Activated naive CD8-positive, alpha-beta T cell treated with anti-CD3 and anti-CD28 coated beads, Interleukin-2, amount 10 ng/mL, durations not matched to agents 7 days and 5 days (primary cell): ENCODE results near the gene CLDN6. TPM values are rescaled to one million over a fixed set of nuclear protein-coding genes. Genes with fewer than 3 reads are reported as not detected.

Source experiments
- ATAC-seq: fragments of 150-1000 bp; cut with Tn5 transposase; one replicate; pipeline ENCODE4 v1.10.0; 2021; ENCODE audit warnings: low read depth, moderate library complexity
- POLR2A ChIA-PET: fragments of 350-600 bp; sonication (Branson Sonifier 250); formaldehyde crosslinking; loops from one replicate; lab custom pipeline; 2021; ENCODE audit warnings: antibody characterized with exemption; lab: Charles Lee
- DNase-seq: peaks from one replicate; pipeline ENCODE4 v3.0.0; 2021
- H3K27ac Mint-ChIP-seq: one replicate; pipeline ENCODE4 v1.8.0; 2022; ENCODE audit warnings: mild to moderate bottlenecking, mixed read lengths
- H3K27me3 Mint-ChIP-seq: one replicate; pipeline ENCODE4 v1.8.0; 2022; ENCODE audit warnings: mild to moderate bottlenecking, moderate library complexity, mixed read lengths
- H3K36me3 Mint-ChIP-seq: one replicate; pipeline ENCODE4 v1.8.0; 2021; ENCODE audit warnings: mild to moderate bottlenecking, mixed read lengths
- H3K4me1 Mint-ChIP-seq: one replicate; pipeline ENCODE4 v1.8.0; 2021; ENCODE audit warnings: mixed read lengths
- H3K4me3 Mint-ChIP-seq: one replicate; pipeline ENCODE4 v1.8.0; 2022; ENCODE audit warnings: mild to moderate bottlenecking, moderate library complexity, mixed read lengths
- H3K9me3 Mint-ChIP-seq: one replicate; pipeline ENCODE4 v1.8.0; 2021; ENCODE audit warnings: mixed read lengths
- total RNA-seq, 2 experiments: library from RNA; stranded (reverse); gene quantifications; one replicate each; pipeline ENCODE4 v1.2.3, GENCODE V29; 2021

The CLDN6 gene
- total RNA-seq, 2 experiments from 2014 or later, result not detected

DNA sequence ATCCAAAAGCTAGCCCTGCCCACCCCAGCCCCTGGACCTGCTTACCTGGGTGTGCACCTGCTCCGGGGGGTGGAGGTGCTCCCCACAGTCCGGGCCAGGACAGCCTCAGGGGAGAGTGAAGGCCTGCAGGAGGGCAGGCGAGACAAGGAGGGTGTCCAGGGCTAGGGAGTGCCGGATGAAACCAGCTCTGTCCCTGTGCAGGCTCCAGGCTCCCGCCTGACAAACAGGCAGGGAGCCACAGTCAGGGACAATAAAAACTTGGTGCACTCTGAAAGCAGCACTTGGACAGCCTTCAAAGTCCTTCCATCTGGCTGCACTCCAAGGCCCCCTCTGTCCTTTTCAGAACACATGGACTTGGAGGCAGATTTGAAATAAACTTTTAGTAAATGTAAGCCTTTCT is 44.9 kb downstream of the CLDN6 start:
- Mint-ChIP-seq H3K27me3 (peaks cover 2% of the 10 kb centered on the region), H3K4me3 (no peak overlapping the region), H3K27ac (no peak overlapping the region), H3K4me1 (peaks cover 23% of the 10 kb centered on the region), H3K36me3 (peaks cover 3% of the 10 kb centered on the region), H3K9me3 (no peaks in the 10 kb centered on the region)
- DNase-seq (no peak), ATAC-seq (no peak)
- POLR2A ChIA-PET, result no interaction called here

DNA sequence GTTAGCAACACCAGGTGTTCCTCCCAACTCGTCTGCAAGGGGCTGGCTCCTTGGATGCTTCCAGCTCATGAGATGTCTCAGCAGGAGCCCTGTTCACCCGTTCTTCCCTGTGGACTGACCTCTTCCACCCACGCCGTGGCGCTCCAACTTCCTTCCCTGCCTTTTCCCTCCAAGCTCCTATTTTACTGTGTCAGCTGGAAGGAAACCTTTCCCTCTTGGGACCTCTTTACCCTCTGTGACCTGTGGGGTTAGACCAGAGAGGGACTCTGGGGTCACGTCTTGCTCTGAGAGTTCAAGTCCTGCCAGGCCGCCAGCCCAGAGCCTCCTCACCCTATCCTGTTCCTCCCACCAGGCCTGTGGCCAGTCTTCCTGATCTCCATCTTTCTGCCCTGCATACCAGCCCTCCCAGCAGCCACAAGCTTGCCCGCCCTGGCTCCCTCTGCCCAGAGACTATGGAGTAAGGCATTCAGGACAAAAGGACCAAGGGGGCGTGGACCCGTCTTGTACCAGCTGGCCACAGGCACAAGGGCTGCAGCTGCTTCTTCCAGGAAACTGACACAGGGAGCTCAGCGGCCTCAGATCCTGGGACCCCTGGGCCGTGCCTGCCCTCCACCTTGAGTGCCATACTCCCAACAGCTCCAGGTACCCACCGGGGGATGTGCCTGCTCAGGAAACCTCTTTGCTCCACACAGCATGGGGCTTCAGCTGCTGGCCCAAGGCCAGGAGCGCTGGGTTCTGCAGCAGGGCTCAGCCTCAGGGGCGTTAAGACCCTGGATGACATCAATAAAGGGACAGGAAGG is 45.8 kb downstream of the CLDN6 start:
- Mint-ChIP-seq H3K9me3 (no peaks in the 10 kb centered on the region), H3K4me3 (no peak overlapping the region), H3K36me3 (peaks cover 3% of the 10 kb centered on the region), H3K4me1 (peaks cover 19% of the 10 kb centered on the region), H3K27ac (no peak overlapping the region), H3K27me3 (peaks cover 6% of the 10 kb centered on the region)
- POLR2A ChIA-PET, result interaction anchor here (4.1 kb wide), 1 partner anchor 9 kb away, joined by 46 read pairs; the partner anchor contains the start of gene PKMYT1
- ATAC-seq (no peak), DNase-seq (no peak)

DNA sequence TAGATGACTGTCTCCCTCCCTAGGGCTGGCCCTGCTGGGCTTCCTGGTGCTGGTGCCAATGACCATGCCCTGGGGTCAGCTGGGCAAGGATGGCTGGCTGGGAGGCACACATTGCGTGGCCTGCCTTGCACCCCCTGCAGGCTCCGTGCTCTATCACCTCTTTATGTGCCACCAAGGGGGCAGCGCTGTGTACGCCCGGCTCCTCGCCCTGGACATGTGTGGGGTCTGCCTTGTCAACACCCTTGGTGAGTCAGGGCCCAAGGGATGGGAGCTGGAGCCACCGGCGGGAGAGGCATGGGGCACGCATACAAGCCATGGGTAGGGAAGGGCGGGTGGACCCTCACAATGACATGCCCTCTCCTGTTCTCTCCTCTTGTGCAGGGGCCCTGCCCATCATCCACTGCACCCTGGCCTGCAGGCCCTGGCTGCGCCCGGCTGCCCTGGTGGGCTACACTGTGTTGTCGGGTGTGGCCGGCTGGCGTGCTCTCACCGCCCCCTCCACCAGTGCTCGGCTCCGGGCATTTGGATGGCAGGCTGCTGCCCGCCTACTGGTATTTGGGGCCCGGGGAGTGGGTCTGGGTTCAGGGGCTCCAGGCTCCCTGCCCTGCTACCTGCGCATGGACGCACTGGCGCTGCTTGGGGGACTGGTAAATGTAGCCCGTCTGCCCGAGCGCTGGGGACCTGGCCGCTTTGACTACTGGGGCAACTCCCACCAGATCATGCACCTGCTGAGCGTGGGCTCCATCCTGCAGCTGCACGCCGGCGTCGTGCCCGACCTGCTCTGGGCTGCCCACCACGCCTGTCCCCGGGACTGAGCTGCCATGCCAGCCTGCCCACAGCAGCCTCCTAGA is 46.6 kb downstream of the CLDN6 start:
- DNase-seq, result no peak
- H3K27ac Mint-ChIP-seq, result peak overlapping the region; percentile 48
- no peaks in the 10 kb centered on the region for H3K9me3 Mint-ChIP-seq
- peak overlapping the region; percentile 81 for H3K4me3 Mint-ChIP-seq
- POLR2A ChIA-PET, result interaction anchor here (0.5 to 4.1 kb wide), 2 partner anchors 10 to 12 kb away, joined by 4 to 46 read pairs; partner anchors contain the start of gene PKMYT1
- H3K27me3 Mint-ChIP-seq, result peaks cover 6% of the 10 kb centered on the region
- H3K36me3 Mint-ChIP-seq, result peaks cover 3% of the 10 kb centered on the region
- no peak for ATAC-seq
- H3K4me1 Mint-ChIP-seq, result peaks cover 19% of the 10 kb centered on the region

DNA sequence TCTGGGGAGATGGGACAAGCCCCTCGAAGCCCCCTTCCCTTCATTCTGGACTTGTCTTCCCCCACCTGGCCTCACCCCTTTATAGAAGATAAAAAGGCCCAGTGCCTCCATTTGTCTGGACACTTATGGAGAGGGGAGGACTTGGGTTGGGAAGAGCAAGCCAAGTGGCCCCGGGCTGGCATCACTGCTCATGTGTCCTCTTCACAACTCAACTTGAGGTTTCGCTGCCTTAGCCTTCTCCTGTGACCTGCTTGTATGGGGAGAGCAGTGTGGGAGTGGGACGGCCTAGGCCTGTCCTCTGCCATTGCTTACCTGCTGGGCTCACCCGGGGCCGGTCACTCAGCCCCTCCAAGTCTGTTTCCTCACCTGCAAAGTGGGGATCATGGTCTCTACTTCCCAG is 47.4 kb downstream of the CLDN6 start:
- peaks cover 8% of the 10 kb centered on the region for H3K27me3 Mint-ChIP-seq
- POLR2A ChIA-PET, result interaction anchor here (0.5 to 4.1 kb wide), 8 partner anchors 8 to 59 kb away, joined by 3 to 46 read pairs (median 4); partner anchors contain the start of genes FLYWCH1, PKMYT1 and TNFRSF12A

DNA sequence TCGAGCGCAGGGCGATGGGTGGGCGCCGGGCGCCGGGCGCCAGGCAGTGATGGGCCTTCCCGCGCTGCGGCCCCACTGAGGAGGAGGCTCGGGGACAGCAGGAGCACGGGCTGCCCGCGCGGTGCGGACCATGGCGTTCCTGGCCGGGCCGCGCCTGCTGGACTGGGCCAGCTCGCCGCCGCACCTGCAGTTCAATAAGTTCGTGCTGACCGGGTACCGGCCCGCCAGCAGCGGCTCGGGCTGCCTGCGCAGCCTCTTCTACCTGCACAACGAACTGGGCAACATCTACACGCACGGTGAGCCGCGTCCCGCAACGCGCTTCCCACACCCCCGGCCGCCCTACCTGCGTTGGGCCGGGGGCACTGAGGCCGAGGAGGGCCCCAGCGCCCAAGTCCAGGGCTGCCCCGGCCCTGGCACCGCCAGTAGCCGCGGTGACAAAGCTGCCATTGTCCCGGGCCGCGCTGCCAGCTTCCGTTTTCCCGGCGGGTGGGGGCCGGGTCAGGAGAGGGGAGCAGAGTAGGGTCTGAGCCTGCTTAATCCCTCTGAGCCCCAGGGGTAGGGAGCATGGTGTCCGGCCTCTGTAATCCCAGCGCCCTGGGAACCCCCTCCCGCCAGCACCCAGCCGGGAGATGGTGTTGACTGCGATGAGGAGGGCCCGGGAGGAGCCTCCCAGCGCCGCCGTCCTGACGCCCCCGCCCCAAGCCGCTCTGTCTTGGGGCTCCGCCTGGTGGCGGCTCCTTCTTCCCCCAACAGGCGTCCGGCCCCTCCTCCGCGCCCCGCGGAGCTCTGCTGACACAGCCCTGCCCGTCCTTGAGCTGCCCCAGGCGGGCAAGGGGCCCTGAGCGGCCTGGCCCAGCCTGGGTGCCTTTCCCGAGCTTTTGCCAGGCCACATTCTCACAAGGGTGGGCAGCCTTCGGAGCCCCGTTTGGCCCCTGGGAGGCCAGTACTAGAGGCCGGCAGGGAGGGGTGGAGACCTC is 48.1 kb downstream of the CLDN6 start:
- H3K4me3 Mint-ChIP-seq, result peak overlapping the region; percentile 81
- H3K9me3 Mint-ChIP-seq, result no peaks in the 10 kb centered on the region
- peaks cover 3% of the 10 kb centered on the region for H3K36me3 Mint-ChIP-seq
- H3K27me3 Mint-ChIP-seq, result peaks cover 14% of the 10 kb centered on the region
- H3K27ac Mint-ChIP-seq, result peak overlapping the region; percentile 61
- DNase-seq (peak; percentile 88), ATAC-seq (peak; percentile 73)
- POLR2A ChIA-PET, result interaction anchor here (0.5 to 4.1 kb wide), 14 partner anchors 9 to 287 kb away, joined by 3 to 46 read pairs (median 3); partner anchors contain the start of genes FLYWCH1, FLYWCH2, KCTD5 and PKMYT1
- H3K4me1 Mint-ChIP-seq, result peaks cover 25% of the 10 kb centered on the region

More for the DNA sequence above, 47.4 kb downstream of the CLDN6 start:
- Mint-ChIP-seq H3K36me3 (peaks cover 3% of the 10 kb centered on the region), H3K27ac (peak overlapping the region; percentile 61), H3K4me1 (peaks cover 22% of the 10 kb centered on the region), H3K9me3 (no peaks in the 10 kb centered on the region), H3K4me3 (peak overlapping the region; percentile 81)
- DNase-seq (no peak), ATAC-seq (no peak)

DNA sequence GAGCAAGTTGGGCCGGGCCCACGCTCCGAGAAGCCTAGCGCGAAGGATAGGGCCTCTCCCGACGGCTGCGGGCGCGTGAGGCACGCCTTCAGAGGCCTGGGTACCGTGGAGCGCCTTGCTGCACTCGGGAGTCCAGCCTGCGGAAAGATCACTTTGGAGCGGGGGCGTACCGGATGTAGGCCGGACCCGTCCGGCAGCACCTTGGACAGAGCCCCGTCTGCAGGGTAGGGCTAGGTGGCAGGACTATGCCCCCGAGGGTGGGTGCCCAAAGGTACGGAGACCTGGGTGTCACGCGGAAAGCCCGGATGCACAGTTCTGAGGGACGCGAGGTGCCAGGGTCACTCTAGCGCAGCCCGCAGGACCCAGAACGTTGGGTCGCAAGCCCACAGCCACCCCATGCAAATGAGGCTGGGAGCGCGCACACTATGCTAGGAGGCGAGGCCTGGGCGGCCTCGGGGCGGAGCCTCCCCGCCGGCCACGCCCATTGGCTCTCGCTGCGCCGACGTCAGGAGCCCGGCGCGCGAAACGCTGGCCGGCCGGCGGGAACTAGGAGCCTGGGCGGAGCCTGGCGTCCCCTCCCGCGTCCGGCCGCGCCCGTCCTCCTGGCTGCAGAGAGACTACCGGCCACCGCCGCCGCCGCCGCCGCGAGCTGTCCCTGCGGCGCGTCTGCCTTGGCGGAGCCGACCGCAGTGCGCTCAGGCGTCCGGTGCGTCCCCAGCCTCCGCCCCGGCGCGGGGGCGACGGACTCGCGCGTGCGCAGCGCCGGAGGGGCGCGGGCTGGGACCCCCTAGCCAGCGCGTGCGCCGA is 49.0 kb downstream of the CLDN6 start, which contains the start of gene PAQR4:
Gene PAQR4 (plus strand): TSS at position 611 of the 807 bp plus-strand sequence. CDS start 327 bp downstream, outside the sequence.
- H3K27ac Mint-ChIP-seq, result peak within 1 kb of the TSS; percentile 61
- peaks cover 3% of the 10 kb centered on the region for H3K36me3 Mint-ChIP-seq
- H3K4me1 Mint-ChIP-seq, result peaks cover 27% of the 10 kb centered on the region
- peak within 1 kb of the TSS; percentile 82 for H3K4me3 Mint-ChIP-seq
- peak; percentile 65 for ATAC-seq
- DNase-seq, result peak; percentile 96
- POLR2A ChIA-PET, result interaction anchor here (0.6 to 4.1 kb wide), 8 partner anchors 8 to 286 kb away, joined by 3 to 46 read pairs (median 4); partner anchors contain the start of genes FLYWCH1, FLYWCH2, KCTD5 and PKMYT1
- H3K9me3 Mint-ChIP-seq, result no peaks in the 10 kb centered on the region
- peaks cover 18% of the 10 kb centered on the region for H3K27me3 Mint-ChIP-seq

DNA sequence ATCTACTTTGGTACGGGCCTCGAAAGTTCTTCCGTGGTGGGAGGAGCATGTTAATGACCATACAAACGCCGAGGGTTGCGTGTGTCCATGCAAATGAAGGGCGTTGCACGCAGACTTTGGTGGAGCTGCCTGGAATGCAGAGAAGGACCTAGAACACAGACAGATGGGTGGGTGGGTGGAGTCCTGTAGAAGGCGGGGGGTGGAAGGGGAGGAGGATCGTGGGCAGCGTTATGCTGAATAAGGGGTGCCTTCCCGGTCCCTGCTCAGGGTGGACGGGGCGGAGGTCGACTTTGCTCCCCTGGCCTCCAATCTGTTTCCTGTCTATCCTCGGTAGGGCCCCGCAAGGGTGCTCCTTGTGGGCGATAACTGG is 49.6 kb downstream of the CLDN6 start:
- DNase-seq (no peak), ATAC-seq (no peak)
- Mint-ChIP-seq H3K27ac (no peak overlapping the region), H3K4me3 (peak overlapping the region; percentile 82), H3K9me3 (no peaks in the 10 kb centered on the region), H3K36me3 (peaks cover 3% of the 10 kb centered on the region), H3K27me3 (peaks cover 23% of the 10 kb centered on the region), H3K4me1 (peaks cover 27% of the 10 kb centered on the region)
- POLR2A ChIA-PET, result interaction anchor here (4.1 kb wide), 1 partner anchor 13 kb away, joined by 27 read pairs; the partner anchor contains the start of gene PKMYT1

DNA sequence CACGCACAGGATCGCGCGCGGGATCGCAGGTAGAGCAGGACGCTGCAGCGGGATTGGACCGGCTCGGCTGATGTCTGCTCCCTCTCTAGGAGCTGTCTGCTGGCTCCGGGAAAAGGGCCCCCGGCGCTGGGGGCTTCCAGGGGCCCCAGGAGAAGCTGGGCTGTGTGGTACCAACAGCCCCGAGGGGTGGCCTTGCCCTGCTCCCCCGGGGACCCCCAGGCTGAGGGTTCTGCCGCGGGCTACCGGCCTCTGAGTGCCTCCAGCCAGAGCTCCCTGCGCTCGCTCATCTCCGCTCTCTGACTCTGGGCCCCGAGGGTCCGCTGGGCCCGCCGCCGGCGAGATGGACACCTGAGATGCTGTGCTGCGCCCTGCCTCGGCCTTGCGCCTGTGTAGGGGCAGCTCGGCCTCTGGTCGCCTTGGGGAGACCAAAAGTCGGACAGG is 50.2 kb downstream of the CLDN6 start:
- H3K27ac Mint-ChIP-seq, result no peak overlapping the region
- POLR2A ChIA-PET, result interaction anchor here (4.1 kb wide), 1 partner anchor 13 kb away, joined by 27 read pairs; the partner anchor contains the start of gene PKMYT1
- peak overlapping the region; percentile 28 for H3K4me3 Mint-ChIP-seq
- H3K4me1 Mint-ChIP-seq, result peaks cover 27% of the 10 kb centered on the region
- H3K9me3 Mint-ChIP-seq, result no peaks in the 10 kb centered on the region
- DNase-seq (no peak), ATAC-seq (no peak)
- peaks cover 3% of the 10 kb centered on the region for H3K36me3 Mint-ChIP-seq
- peaks cover 26% of the 10 kb centered on the region for H3K27me3 Mint-ChIP-seq

DNA sequence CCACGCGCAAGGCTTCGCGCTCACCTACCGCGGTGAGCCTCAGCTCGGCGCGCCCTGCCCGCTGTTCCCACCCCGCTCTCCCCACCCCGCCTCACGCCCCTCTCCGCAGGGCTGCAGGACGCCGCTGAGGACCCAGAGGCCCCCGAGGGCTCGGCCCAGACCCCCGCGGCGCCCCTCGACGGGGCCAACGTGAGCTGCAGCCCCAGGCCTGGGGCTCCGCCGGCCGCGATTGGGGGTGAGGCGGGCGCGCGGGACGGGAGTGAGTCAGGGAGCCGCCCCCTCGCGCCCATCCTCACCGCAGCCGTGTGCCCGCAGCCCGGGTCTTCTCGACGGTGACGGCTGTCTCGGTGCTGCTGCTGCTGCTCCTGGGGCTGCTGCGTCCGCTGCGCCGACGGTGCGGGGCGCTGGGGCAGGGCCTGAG is 50.8 kb downstream of the CLDN6 start:
- Mint-ChIP-seq H3K4me1 (peaks cover 27% of the 10 kb centered on the region), H3K27me3 (peaks cover 30% of the 10 kb centered on the region), H3K9me3 (no peaks in the 10 kb centered on the region), H3K27ac (no peak overlapping the region), H3K4me3 (no peak overlapping the region), H3K36me3 (peaks cover 3% of the 10 kb centered on the region)
- DNase-seq (no peak), ATAC-seq (no peak)
- POLR2A ChIA-PET, result interaction anchor here (4.1 kb wide), 1 partner anchor 14 kb away, joined by 27 read pairs; the partner anchor contains the start of gene PKMYT1

DNA sequence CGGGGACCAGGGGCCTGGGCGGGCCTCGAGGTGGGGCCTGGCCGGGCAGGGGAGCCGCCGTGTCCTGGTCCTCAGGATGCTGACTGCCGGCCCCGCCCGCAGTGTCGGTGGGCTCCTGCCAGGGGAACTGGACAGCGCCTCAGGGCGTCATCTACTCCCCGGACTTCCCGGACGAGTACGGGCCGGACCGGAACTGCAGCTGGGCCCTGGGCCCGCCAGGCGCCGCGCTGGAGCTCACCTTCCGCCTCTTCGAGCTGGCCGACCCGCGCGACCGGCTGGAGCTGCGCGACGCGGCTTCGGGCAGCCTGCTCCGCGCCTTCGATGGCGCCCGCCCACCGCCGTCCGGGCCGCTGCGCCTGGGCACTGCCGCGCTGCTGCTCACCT is 51.2 kb downstream of the CLDN6 start:
- H3K27me3 Mint-ChIP-seq, result peaks cover 34% of the 10 kb centered on the region
- H3K9me3 Mint-ChIP-seq, result no peaks in the 10 kb centered on the region
- ATAC-seq, result no peak
- no peak overlapping the region for H3K4me3 Mint-ChIP-seq
- H3K27ac Mint-ChIP-seq, result no peak overlapping the region
- DNase-seq, result no peak
- H3K36me3 Mint-ChIP-seq, result no peaks in the 10 kb centered on the region
- peaks cover 26% of the 10 kb centered on the region for H3K4me1 Mint-ChIP-seq
- POLR2A ChIA-PET, result interaction anchor here (4.1 kb wide), 1 partner anchor 14 kb away, joined by 27 read pairs; the partner anchor contains the start of gene PKMYT1

DNA sequence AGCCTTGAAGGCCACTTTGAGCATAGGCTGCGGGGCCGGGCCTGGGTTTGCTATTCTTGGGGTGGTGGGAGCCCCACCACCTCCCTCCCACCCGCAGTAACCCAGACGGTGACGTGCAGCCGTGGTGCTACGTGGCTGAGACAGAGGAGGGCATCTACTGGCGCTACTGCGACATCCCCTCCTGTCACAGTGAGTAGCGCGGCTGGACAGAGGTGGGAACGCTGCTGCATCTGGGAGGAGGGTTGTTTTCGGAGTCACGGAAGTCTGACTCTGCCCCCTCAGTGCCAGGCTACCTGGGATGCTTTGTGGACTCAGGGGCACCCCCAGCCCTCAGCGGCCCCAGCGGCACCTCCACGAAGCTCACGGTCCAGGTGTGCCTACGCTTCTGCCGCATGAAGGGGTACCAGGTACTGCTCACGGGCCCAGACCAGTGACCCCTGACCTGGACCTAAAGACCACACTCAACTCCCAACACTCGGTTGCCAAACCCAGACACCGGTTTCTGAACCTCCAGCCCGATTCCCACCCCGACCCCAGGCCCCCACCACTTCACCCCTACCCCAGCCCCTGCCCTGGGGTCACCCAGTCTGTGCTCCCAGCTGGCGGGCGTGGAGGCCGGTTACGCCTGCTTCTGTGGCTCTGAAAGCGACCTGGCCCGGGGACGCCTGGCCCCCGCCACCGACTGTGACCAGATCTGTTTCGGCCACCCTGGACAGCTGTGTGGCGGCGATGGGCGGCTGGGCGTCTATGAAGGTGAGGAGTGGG is 51.8 kb downstream of the CLDN6 start:
- H3K36me3 Mint-ChIP-seq, result no peaks in the 10 kb centered on the region
- POLR2A ChIA-PET, result interaction anchor here (1.4 to 4.1 kb wide), 3 partner anchors 10 to 15 kb away, joined by 4 to 27 read pairs (median 9); partner anchors contain the start of gene PKMYT1
- no peaks in the 10 kb centered on the region for H3K9me3 Mint-ChIP-seq
- H3K27me3 Mint-ChIP-seq, result peaks cover 35% of the 10 kb centered on the region
- no peak overlapping the region for H3K4me3 Mint-ChIP-seq
- ATAC-seq, result no peak
- H3K4me1 Mint-ChIP-seq, result peaks cover 28% of the 10 kb centered on the region
- DNase-seq, result peak; percentile 30
- H3K27ac Mint-ChIP-seq, result no peak overlapping the region
